Measurements from ENCODE around the gene TGM2.
A peak's percentile ranks its signal among the peaks of the same experiment; 100 is the strongest.

TGM2 gene

GRCh38 chr20:38170219-38170825, 5.3 kb upstream of the TGM2 start:
- no peak for TF ChIP-seq CTCF (IDR thresholded peaks at IDR 0.05; ENCODE audit: low read depth, low read length)

GRCh38 chr20:38169636-38170193, 4.6 kb upstream of the TGM2 start:
- no peak for DNase-seq (ENCODE audit: extremely low read depth, low read depth)
- no peak for TF ChIP-seq CTCF (IDR thresholded peaks at IDR 0.05; ENCODE audit: low read depth, low read length)

More at GRCh38 chr20:38170219-38170825, 5.3 kb upstream of the TGM2 start:
- DNase-seq (ENCODE audit: extremely low read depth, low read depth) = no peak

DNA sequence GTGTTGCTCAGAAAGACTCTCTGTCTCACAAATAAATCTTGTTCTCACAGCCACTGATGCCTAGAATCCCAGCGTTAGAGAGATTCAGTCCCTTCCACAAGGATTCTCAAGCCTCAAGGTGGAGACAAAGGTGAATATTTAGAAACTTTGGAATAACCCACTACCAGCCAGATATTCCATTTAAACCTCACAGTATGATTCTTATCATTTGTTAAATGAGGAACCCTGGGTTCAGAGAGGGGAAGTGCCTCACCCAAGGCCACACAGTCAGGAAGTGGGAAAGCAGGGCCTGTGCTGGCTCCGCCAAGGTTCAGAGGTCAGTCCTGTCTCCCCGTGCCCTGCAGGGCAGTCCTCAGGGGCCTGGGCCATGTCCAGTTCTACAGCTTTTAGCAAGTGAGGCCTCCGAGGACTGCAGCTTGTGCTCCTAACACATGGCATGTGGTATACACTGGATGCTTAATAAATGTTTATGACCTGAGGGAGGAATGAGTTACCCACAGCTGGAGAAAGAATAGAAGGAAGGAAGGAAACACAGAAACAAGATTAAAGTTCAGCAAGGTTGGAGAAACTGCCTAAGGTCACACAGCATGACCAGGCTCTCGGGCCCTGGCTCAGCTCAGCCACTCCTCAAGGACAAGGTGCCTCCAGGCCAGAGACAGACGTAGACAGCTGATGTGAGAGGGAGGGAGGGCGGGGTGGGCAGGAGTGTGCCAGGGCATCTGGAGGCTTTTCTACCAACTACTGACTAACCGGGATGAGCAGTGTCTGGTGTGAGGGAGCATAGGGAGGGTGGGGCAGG, 3.9 kb upstream of the TGM2 start:
- no peak for DNase-seq (ENCODE audit: extremely low read depth, low read depth)
- no peak for TF ChIP-seq CTCF (IDR thresholded peaks at IDR 0.05; ENCODE audit: low read depth, low read length)

DNA sequence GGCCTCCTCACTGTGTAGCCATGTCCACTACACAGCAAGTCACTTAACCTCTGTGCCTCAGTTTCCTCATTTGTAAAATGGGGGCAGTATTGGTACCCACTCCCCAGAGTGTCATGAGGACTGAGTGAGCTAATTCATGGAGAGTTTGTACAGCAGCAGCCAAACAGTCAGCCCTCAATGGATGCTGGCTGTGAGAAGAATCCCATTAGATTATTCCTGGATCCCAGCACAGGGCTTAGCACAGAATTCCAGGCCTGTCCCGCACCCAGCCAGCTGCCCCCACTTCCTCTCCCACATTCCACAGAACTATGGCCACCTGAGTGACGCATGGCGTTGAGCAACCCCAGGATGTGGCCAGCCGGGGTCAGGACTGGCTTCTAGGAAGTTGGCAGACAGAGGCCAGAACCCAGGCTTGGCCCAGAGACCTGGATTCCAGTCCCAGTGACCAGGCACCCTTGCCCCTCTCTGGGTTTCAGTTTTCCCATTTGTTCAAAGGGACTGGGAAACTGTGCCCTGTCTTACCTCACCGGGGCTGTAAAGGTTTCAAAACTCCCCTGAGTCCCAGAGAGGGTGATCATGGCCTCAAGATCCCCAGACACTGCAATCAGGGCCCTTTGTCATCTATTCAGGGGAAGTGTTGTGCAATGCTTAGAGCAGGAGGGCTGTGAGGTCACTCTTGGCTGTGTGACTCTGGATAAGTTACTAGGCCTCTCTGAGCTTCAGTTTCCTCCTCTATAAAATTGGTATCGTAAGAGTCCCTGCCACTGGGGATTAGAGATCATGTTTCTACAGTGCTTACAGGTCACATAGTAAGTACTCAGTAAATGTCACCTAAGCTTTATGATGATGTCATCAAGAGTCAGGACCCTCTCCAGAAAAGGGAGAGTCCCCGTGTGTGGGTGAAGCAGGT, 3.0 kb upstream of the TGM2 start:
- TF ChIP-seq CTCF (IDR thresholded peaks at IDR 0.05; ENCODE audit: low read depth, low read length) = no peak
- DNase-seq (ENCODE audit: extremely low read depth, low read depth) = peak; percentile 73

GRCh38 chr20:38167328-38167850, 2.3 kb upstream of the TGM2 start:
- no peak for TF ChIP-seq CTCF (IDR thresholded peaks at IDR 0.05; ENCODE audit: low read depth, low read length)
- DNase-seq (ENCODE audit: extremely low read depth, low read depth) = no peak

DNA sequence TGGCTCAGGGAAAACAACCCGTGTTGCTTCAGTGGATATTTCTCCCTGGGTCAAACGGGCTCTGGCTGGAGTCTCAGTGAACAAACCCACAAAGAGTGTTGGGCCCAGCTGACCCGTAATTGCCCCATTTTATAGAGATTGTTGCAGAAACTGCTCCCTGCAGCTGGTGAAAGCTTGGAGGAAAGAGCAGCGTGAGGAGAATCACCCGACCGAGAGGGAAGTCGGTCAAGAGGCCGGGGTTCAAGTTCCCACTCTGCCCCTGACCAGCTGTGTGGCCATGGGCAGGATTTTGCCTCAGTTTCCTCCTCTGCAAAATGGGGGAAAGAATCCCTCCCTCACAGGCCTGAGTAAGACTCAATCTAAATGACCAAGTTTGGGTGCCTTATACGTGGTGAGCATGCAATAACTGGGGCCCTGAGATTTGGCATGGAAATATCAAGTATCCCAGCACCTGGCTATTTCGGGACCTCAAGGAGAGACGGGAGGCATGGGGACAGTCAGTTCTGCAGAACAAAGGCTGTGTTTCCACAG, 1.7 kb upstream of the TGM2 start:
- no peak for TF ChIP-seq CTCF (IDR thresholded peaks at IDR 0.05; ENCODE audit: low read depth, low read length)
- DNase-seq (ENCODE audit: extremely low read depth, low read depth) = no peak

Data from AG09319 (cell line).